Sigmoid colon (tissue), 7 donors: Measurements from ENCODE around the gene CILP2. TPM values are rescaled to one million over a fixed set of nuclear protein-coding genes. Genes with fewer than 3 reads are reported as not detected.

Experiments used
- DNase-seq: peaks from one replicate; pipeline ENCODE4 v3.0.0-alpha.2; 2019
- H3K27ac ChIP-seq, 4 donors: fragments of 200-600 bp; sonication (generic); one replicate each; pipeline ENCODE4 v1.5.1; 2016 to 2019; ENCODE audit warnings: mild to moderate bottlenecking in 1 of 4
- H3K27me3 ChIP-seq, 3 donors: fragments of 200-600 bp; sonication (generic); one replicate each; pipeline ENCODE4 v1.5.1; 2019; ENCODE audit warnings: mild to moderate bottlenecking in 1 of 3
- H3K36me3 ChIP-seq, 4 donors: fragments of 200-600 bp; sonication (generic); one replicate each; pipeline ENCODE4 v1.5.1; 2016 to 2019
- H3K4me1 ChIP-seq, 4 donors: fragments of 200-600 bp; sonication (generic); one replicate each; pipeline ENCODE4 v1.5.1; 2017 to 2019
- H3K4me3 ChIP-seq, 4 donors: fragments of 200-600 bp; sonication (generic); one replicate each; pipeline ENCODE4 v1.5.1; 2017 to 2019; ENCODE audit warnings: mild to moderate bottlenecking in 2 of 4, moderate library complexity in 1 of 4
- H3K9me3 ChIP-seq, 4 donors: fragments of 200-600 bp in 3 of 4; sonication (generic) in 3 of 4; one replicate each; pipeline versions ENCODE4 v1.5.1 to v1.6.1; 2013 to 2019
- EP300 ChIP-seq, 4 donors: sonication (generic); formaldehyde crosslinking; IDR thresholded peaks; one replicate each; pipeline ENCODE4 v1.6.1; 2017; ENCODE audit warnings: antibody characterized with exemption in 4 of 4
- POLR2A ChIP-seq, 2 donors: fragments of 450-650 bp; IDR thresholded peaks; one replicate each; pipeline ENCODE4 v1.6.1; 2016; ENCODE audit warnings: antibody characterized with exemption in 2 of 2, mild to moderate bottlenecking in 2 of 2, moderate library complexity in 2 of 2
- POLR2AphosphoS5 ChIP-seq, 4 donors: sonication (generic); formaldehyde crosslinking; IDR thresholded peaks; one replicate each; pipeline ENCODE4 v1.6.1; 2017; ENCODE audit warnings: antibody characterized with exemption in 4 of 4
- WGBS, 2 donors: extraction: QIAGEN DNeasy Blood & Tissue Kit; methylation state at CpG; one replicate each; pipeline ENCODE4 v1.1.7; 2013; 5-methylcytosine and 5-hydroxymethylcytosine counted together
- intact Hi-C: fragments of 100-400 bp; cut with DNase I; formaldehyde crosslinking; loops from one replicate; pipeline ENCODE4 v1.15.1; 2023
- polyA plus RNA-seq, 3 donors: library from polyadenylated mRNA; stranded (reverse); fragments of 200-250 nt; gene quantifications; one replicate each; pipeline ENCODE4 v1.2.3, GENCODE V29; 2013
- total RNA-seq, 4 donors: library from RNA; depleted of rRNA; stranded (reverse); fragments of >200 nt; gene quantifications; one replicate each; pipeline ENCODE4 v1.1.0, GENCODE V29; 2016
- TF ChIP-seq, protein P1 (sequence below), 4 experiments: fragments of 450-650 bp in 3 of 4; fragments of 200-600 bp in 1 of 4; IDR thresholded peaks; one replicate each; pipeline ENCODE4 v1.5.1; 2016 to 2019; ENCODE audit warnings: antibody characterized with exemption in 4 of 4, mild to moderate bottlenecking in 3 of 4, moderate library complexity in 2 of 4
- donor health status: healthy with polysubstance abuse.
- donor health status: Bipolar disorder and iron deficiency.
- donor health status: healthy.

CILP2 gene
- total and polyA plus RNA-seq, 7 donors: 0.16 to 0.29 TPM; not detected in 5

DNA sequence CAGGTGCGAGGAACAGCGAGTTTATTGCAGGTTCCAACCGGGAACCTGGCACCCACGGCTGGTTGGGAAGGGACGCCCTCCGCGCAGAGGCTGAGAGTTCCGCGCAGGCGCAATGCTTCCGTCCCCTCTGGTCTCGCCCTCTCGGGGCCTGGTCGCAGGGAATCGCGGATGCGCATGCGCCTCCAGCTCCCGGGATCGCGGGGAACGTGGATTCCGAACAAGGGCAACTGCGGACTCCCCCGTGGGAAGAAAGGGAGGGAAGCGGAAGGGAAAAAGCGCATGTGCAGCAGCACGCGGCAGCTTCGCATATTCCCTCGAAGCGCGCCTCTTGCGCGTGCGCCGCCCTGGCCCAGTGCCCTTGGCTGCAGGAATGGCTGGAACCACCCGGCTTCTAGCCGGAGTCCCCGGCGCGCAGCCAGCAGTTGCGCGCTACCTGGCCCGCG lies 23.8 kb upstream of the CILP2 start:
- H3K27ac ChIP-seq: peak overlapping the region; percentile 20 to 90 (median 80)
- TF ChIP-seq POLR2AphosphoS5 (IDR thresholded peaks at IDR 0.05): peak; percentile 18 to 73 (median 54)
- peak in 1 of 4 donors; percentile 51 for TF ChIP-seq EP300 (IDR thresholded peaks at IDR 0.05)
- TF ChIP-seq, protein P1, sequence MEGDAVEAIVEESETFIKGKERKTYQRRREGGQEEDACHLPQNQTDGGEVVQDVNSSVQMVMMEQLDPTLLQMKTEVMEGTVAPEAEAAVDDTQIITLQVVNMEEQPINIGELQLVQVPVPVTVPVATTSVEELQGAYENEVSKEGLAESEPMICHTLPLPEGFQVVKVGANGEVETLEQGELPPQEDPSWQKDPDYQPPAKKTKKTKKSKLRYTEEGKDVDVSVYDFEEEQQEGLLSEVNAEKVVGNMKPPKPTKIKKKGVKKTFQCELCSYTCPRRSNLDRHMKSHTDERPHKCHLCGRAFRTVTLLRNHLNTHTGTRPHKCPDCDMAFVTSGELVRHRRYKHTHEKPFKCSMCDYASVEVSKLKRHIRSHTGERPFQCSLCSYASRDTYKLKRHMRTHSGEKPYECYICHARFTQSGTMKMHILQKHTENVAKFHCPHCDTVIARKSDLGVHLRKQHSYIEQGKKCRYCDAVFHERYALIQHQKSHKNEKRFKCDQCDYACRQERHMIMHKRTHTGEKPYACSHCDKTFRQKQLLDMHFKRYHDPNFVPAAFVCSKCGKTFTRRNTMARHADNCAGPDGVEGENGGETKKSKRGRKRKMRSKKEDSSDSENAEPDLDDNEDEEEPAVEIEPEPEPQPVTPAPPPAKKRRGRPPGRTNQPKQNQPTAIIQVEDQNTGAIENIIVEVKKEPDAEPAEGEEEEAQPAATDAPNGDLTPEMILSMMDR (IDR thresholded peaks at IDR 0.05): no peak
- no peak for TF ChIP-seq POLR2A (IDR thresholded peaks at IDR 0.05)
- WGBS, 2 donors: 34 to 80% methylated on average over 46 of the region's 46 CpGs
- H3K27me3 ChIP-seq: no peaks in the 10 kb centered on the region
- DNase-seq: peak; percentile 95
- intact Hi-C loops: loop anchor here (10.0 kb wide), 1 partner anchor 319 kb away; the partner anchor contains the start of genes BORCS8 and RFXANK
- peaks cover 0 to 7% (median 0%) of the 10 kb centered on the region in 4 donors for H3K36me3 ChIP-seq
- H3K4me1 ChIP-seq: peaks cover 0 to 42% (median 41%) of the 10 kb centered on the region in 4 donors
- peak overlapping the region; percentile 16 to 43 (median 36) for H3K4me3 ChIP-seq
- H3K9me3 ChIP-seq: no peaks in the 10 kb centered on the region

DNA sequence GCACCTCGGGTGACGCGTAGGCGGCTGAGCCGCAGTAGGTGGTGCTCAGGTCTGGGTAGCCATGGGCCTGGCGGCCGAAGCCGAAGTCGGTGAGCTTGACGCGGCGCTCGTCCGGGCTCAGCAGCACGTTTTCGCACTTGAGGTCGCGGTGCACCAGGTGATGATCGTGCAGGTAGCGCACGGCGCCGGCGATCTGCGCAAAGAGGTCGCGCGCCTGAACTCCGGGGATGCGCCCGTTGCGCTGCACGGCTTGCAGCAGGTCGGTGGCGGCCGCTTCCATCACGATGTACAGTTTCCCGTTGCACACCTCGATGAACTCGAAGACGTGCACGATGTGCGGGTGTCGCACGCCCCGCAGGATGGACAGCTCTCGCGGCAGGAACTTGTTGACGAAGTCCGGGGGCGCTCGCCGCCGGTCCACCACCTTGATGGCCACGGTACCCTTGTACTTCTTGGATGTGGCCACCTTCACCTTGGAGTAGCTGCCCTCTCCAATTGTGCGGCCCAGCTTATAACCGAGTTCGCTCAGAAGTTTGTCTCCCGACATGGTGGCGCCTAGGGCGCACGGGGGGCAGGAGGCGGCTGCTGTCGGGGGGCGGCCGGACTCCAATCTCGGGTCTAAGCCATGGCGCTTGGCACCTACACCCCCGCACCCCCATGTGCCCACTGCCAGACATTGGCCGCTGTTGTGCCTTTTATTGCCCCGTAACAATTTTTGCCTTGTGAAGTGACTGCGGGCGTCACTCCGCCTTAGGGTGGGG lies 23.0 kb upstream of the CILP2 start, which contains the start of gene TSSK6:
Gene TSSK6 (minus strand): TSS at position 668 of the 761 bp plus-strand sequence. CDS start 121 bp downstream, at position 547.
- no peak for DNase-seq

DNA sequence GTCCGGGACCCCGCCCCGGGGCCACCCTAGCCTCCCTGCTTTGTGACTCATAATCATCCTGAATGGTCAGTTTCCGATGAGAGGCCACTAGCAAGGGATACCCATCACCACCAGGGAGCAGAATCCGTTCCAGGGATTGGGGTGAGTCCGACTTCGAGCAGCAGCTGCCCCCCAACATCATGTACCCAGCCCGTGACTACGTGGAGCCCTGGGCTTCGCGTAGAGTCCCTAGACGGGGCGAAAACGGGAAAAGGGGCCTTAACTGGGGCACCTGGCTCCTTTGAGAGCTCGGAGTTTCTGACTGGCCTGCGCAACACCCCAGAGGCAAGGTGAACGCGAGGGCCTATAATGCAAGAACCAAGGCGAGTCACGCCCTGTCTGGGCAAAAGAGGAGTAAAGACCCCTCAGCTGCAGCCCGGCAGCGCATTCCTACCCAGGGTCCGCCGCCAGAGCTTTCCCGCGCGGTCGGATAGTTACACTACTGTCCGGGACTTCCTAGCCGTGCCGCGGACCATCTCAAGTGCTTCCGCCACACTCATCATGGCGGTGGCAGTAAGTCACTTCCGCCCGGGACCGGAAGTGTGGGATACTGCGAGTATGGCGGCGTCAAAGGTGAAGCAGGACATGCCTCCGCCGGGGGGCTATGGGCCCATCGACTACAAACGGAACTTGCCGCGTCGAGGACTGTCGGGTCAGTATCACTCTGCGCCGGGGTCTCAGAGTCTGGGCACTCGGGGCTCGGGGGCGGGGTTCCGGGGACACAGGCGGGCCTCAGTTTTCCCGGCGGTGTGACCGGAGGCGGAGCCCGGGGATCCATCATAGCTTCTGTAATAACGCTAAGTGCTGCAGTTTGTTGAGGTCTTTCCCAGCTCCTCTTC lies 22.2 kb upstream of the CILP2 start, which contains the start of gene NDUFA13:
Gene NDUFA13 (plus strand): TSS at position 584 of the 878 bp plus-strand sequence. CDS start 14 bp downstream, at position 598.
- peaks cover 0 to 24% (median 0%) of the 10 kb centered on the region in 4 donors for H3K36me3 ChIP-seq
- peaks cover 0 to 52% (median 46%) of the 10 kb centered on the region in 4 donors for H3K4me1 ChIP-seq
- peak within 1 kb of the TSS; percentile 72 to 78 (median 73) for H3K4me3 ChIP-seq
- H3K27ac ChIP-seq: peak within 1 kb of the TSS; percentile 85 to 90 (median 88)
- 2 to 5% methylated on average over 61 of the region's 61 CpGs for WGBS, 2 donors
- TF ChIP-seq POLR2A (IDR thresholded peaks at IDR 0.05): peak; percentile 71 to 81
- peak; percentile 100 for TF ChIP-seq POLR2AphosphoS5 (IDR thresholded peaks at IDR 0.05)
- no peak for TF ChIP-seq EP300 (IDR thresholded peaks at IDR 0.05)
- TF ChIP-seq, protein P1 (IDR thresholded peaks at IDR 0.05): no peak
- intact Hi-C loops: loop anchor here (10.0 kb wide), 1 partner anchor 321 kb away; the partner anchor contains the start of genes BORCS8 and RFXANK
- DNase-seq: peak; percentile 96
- no peaks in the 10 kb centered on the region for H3K27me3 ChIP-seq
- H3K9me3 ChIP-seq: no peaks in the 10 kb centered on the region

More for the DNA sequence above, 23.0 kb upstream of the CILP2 start, which contains the start of gene TSSK6:
- H3K9me3 ChIP-seq: no peaks in the 10 kb centered on the region
- intact Hi-C loops: loop anchor here (10.0 kb wide), 1 partner anchor 320 kb away; the partner anchor contains the start of genes BORCS8 and RFXANK
- 87 to 91% methylated on average over 74 of the region's 74 CpGs for WGBS, 2 donors
- peak within 1 kb of the TSS; percentile 85 to 90 (median 88) for H3K27ac ChIP-seq
- H3K27me3 ChIP-seq: no peaks in the 10 kb centered on the region
- peaks cover 0 to 15% (median 0%) of the 10 kb centered on the region in 4 donors for H3K36me3 ChIP-seq
- TF ChIP-seq POLR2A (IDR thresholded peaks at IDR 0.05) (no peak), EP300 (IDR thresholded peaks at IDR 0.05) (no peak), POLR2AphosphoS5 (IDR thresholded peaks at IDR 0.05) (no peak)
- TF ChIP-seq, protein P1 (IDR thresholded peaks at IDR 0.05): no peak
- peak within 1 kb of the TSS; percentile 72 to 78 (median 73) for H3K4me3 ChIP-seq
- H3K4me1 ChIP-seq: peaks cover 0 to 47% (median 45%) of the 10 kb centered on the region in 4 donors

DNA sequence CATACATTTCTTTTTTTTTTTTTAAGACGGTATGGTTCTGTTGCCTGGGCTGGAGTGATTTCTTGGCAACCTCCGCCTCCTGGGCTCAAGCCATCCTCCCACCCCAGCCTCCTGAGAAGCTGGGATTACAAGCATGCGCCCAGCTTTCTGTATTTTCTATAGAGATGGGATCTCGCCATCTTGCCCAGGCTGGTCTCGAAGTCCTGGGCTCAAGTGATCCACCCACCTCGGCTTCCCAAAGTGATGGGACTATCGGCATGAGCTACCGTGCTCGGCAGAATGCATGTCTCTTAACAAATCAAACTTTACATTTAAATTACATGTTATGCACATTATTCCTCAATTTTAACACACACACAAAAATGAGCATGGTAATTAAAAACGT lies 20.8 kb upstream of the CILP2 start:
- Histone ChIP-seq H3K36me3 (peaks cover 0 to 29% (median 0%) of the 10 kb centered on the region in 4 donors), H3K27ac (peak overlapping the region in 2 of 4 donors; percentile 88 to 90), H3K4me1 (peaks cover 0 to 53% (median 49%) of the 10 kb centered on the region in 4 donors), H3K27me3 (no peaks in the 10 kb centered on the region), H3K9me3 (no peaks in the 10 kb centered on the region), H3K4me3 (peak overlapping the region in 3 of 4 donors; percentile 72 to 78 (median 72))
- intact Hi-C loops: loop anchor here (10.0 kb wide), 1 partner anchor 322 kb away; the partner anchor contains the start of genes BORCS8 and RFXANK
- TF ChIP-seq, protein P1 (IDR thresholded peaks at IDR 0.05): no peak
- TF ChIP-seq POLR2A (IDR thresholded peaks at IDR 0.05) (no peak), EP300 (IDR thresholded peaks at IDR 0.05) (no peak), POLR2AphosphoS5 (IDR thresholded peaks at IDR 0.05) (no peak)
- no peak for DNase-seq
- WGBS, 2 donors: 90 to 93% methylated on average over 10 of the region's 10 CpGs
